GM12878 (cell line): ENCODE results near the gene PRKCD. TPM values are rescaled to one million over a fixed set of nuclear protein-coding genes. Genes with fewer than 3 reads are reported as not detected.

Source experiments
- CEBPZ ChIP-seq: fragments of 150-350 bp; IDR thresholded peaks from 2 replicates; pipeline ENCODE4 v1.6.1; 2016; ENCODE audit warnings: low read depth, low read length
- CHD2 ChIP-seq: IDR thresholded peaks from 2 replicates; pipeline ENCODE4 v1.6.1; 2011; ENCODE audit warnings: low read depth, low read length, improper control_type of control experiment, borderline replicate concordance
- DPF2 ChIP-seq: fragments of 450-650 bp; IDR thresholded peaks from 2 replicates; pipeline ENCODE4 v1.6.1; 2017; ENCODE audit warnings: mild to moderate bottlenecking
- E4F1 ChIP-seq: fragments of 450-650 bp; IDR thresholded peaks from 2 replicates; pipeline ENCODE4 v1.6.1; 2018; ENCODE audit warnings: borderline replicate concordance, mild to moderate bottlenecking; ENCODE audit not compliant: partially characterized antibody
- EGR1 ChIP-seq, 2 experiments: IDR thresholded peaks; 1 replicate in 1 of 2; 2 replicates in 1 of 2; pipeline ENCODE4 v1.6.1; 2011 to 2012; ENCODE audit warnings: low read depth in 2 of 2, low read length in 2 of 2, borderline replicate concordance in 1 of 2, mild to moderate bottlenecking in 1 of 2, moderate library complexity in 1 of 2
- FOS ChIP-seq: IDR thresholded peaks from 3 replicates; pipeline ENCODE4 v1.6.1; 2011; ENCODE audit warnings: borderline replicate concordance; ENCODE audit not compliant: insufficient read length; ENCODE audit errors: extremely low read depth
- HCFC1 ChIP-seq: fragments of 150-350 bp; IDR thresholded peaks from 2 replicates; pipeline ENCODE4 v1.6.1; 2014; ENCODE audit warnings: low read length
- HDGF ChIP-seq: fragments of 450-650 bp; IDR thresholded peaks from 2 replicates; pipeline ENCODE4 v1.6.1; 2016; ENCODE audit warnings: antibody characterized with exemption
- MTA3 ChIP-seq: IDR thresholded peaks from 2 replicates; pipeline ENCODE4 v1.6.1; 2012; ENCODE audit warnings: low read length, inconsistent platforms, borderline replicate concordance
- NR2F1 ChIP-seq: fragments of 450-650 bp; conservative IDR thresholded peaks from 2 replicates; pipeline ENCODE4 v1.6.1; 2017; ENCODE audit warnings: mild to moderate bottlenecking
- POLR2AphosphoS5 ChIP-seq: IDR thresholded peaks from 2 replicates; pipeline ENCODE4 v1.6.1; 2011; ENCODE audit warnings: mild to moderate bottlenecking, low read length, inconsistent platforms
- SMAD1 ChIP-seq: fragments of 450-650 bp; IDR thresholded peaks from 2 replicates; pipeline ENCODE4 v1.6.1; 2018; ENCODE audit warnings: mild to moderate bottlenecking, low read depth; ENCODE audit not compliant: partially characterized antibody
- SMAD5 ChIP-seq: IDR thresholded peaks from 2 replicates; pipeline ENCODE4 v1.6.1; 2016; ENCODE audit warnings: antibody characterized with exemption, low read depth
- SREBF2 ChIP-seq: IDR thresholded peaks from 2 replicates; pipeline ENCODE4 v1.6.1; 2012; ENCODE audit warnings: mild to moderate bottlenecking, low read length
- SUZ12 ChIP-seq: fragments of 200-600 bp; sonication (generic); IDR thresholded peaks from one replicate; pipeline ENCODE4 v1.6.1; 2018; ENCODE audit warnings: antibody characterized with exemption, mild to moderate bottlenecking; ENCODE audit not compliant: unreplicated experiment
- TAF1 ChIP-seq: IDR thresholded peaks from 2 replicates; pipeline ENCODE4 v1.6.1; 2011; ENCODE audit warnings: mild to moderate bottlenecking, low read depth, low read length, borderline replicate concordance
- TARDBP ChIP-seq: IDR thresholded peaks from 2 replicates; pipeline ENCODE4 v1.6.1; 2016; ENCODE audit warnings: borderline replicate concordance
- polyA plus RNA-seq, 11 experiments: library from polyadenylated mRNA; depleted of rRNA in 4 of 11; unstranded in 6 of 11; stranded (reverse) in 5 of 11; fragments of >200 nt; fragmentation: Nextera tagmentation in 4 of 11; fragmentation: Illumina TruSeq in 1 of 11; extraction: Ambion mirVana in 4 of 11; extraction: Trizol in 1 of 11; gene quantifications; 1 replicate in 1 of 11; 2 replicates in 10 of 11; pipeline versions ENCODE4 v1.2.1 to v1.2.3, GENCODE V29; 2011 to 2016; ENCODE audit warnings: inconsistent platforms in 2 of 11, missing spikeins in 2 of 11, low read depth in 1 of 11
- total RNA-seq, 4 experiments: library from RNA; depleted of rRNA in 3 of 4; stranded (reverse); fragments of >200 nt in 3 of 4; fragmentation: Illumina TruSeq in 1 of 4; extraction: Trizol in 1 of 4; gene quantifications; 2 replicates each; pipeline versions ENCODE4 v1.2.1 to v1.2.3, GENCODE V29; 2013 to 2021
- TF ChIP-seq, protein P1 (sequence below): fragments of 450-650 bp; IDR thresholded peaks from 2 replicates; pipeline ENCODE4 v1.6.1; 2017; ENCODE audit warnings: mild to moderate bottlenecking, low read depth, inconsistent platforms; ENCODE audit not compliant: poor library complexity, severe bottlenecking
- TF ChIP-seq, protein P2 (sequence below): fragments of 450-650 bp; IDR thresholded peaks from 2 replicates; pipeline ENCODE4 v1.6.1; 2017; ENCODE audit warnings: mild to moderate bottlenecking, moderate library complexity

Gene PRKCD
- total and polyA plus RNA-seq, 10 of the 15 experiments (the other 5 are each of a cell fraction or from before 2014, with no cell fraction given) = 10.0 to 114 (median 42.4) TPM

DNA sequence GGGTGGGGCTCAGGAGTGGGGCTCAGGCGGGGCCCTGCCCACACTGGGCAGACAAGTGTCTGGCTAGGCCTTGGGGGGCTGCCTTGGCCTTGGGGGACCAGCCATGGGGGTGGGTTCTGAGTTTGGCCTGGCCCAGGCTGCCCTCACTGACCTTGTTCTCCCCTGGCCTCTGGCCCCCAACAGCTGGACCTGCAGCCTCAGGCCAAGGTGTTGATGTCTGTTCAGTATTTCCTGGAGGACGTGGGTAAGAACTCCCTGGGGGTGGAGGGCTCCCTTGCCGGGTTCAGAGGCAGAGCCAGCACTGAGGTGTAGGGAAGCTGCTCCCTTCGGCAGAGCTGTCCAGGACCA lies 20.0 kb downstream of the PRKCD start (continued):
- TF ChIP-seq SUZ12 (no peak), EGR1 (IDR thresholded peaks at IDR 0.05; ENCODE audit: borderline replicate concordance in 1 of 2, low read depth in 2 of 2, low read length in 2 of 2) (no peak), HCFC1 (no peak), E4F1 (no peak), CHD2 (no peak), FOS (no peak), MTA3 (no peak), NR2F1 (peak; percentile 72; the same call in 1 of the 2 replicates), POLR2AphosphoS5 (no peak), SMAD5 (no peak), TAF1 (no peak), TARDBP (0 out of 2 replicates have a peak, but pooled peaks have one; percentile 8), CEBPZ (no peak), HDGF (no peak), SREBF2 (no peak), SMAD1 (no peak), DPF2 (peak; percentile 68)
- TF ChIP-seq, protein P1, sequence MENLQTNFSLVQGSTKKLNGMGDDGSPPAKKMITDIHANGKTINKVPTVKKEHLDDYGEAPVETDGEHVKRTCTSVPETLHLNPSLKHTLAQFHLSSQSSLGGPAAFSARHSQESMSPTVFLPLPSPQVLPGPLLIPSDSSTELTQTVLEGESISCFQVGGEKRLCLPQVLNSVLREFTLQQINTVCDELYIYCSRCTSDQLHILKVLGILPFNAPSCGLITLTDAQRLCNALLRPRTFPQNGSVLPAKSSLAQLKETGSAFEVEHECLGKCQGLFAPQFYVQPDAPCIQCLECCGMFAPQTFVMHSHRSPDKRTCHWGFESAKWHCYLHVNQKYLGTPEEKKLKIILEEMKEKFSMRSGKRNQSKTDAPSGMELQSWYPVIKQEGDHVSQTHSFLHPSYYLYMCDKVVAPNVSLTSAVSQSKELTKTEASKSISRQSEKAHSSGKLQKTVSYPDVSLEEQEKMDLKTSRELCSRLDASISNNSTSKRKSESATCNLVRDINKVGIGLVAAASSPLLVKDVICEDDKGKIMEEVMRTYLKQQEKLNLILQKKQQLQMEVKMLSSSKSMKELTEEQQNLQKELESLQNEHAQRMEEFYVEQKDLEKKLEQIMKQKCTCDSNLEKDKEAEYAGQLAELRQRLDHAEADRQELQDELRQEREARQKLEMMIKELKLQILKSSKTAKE = peak; percentile 0
- TF ChIP-seq, protein P2, sequence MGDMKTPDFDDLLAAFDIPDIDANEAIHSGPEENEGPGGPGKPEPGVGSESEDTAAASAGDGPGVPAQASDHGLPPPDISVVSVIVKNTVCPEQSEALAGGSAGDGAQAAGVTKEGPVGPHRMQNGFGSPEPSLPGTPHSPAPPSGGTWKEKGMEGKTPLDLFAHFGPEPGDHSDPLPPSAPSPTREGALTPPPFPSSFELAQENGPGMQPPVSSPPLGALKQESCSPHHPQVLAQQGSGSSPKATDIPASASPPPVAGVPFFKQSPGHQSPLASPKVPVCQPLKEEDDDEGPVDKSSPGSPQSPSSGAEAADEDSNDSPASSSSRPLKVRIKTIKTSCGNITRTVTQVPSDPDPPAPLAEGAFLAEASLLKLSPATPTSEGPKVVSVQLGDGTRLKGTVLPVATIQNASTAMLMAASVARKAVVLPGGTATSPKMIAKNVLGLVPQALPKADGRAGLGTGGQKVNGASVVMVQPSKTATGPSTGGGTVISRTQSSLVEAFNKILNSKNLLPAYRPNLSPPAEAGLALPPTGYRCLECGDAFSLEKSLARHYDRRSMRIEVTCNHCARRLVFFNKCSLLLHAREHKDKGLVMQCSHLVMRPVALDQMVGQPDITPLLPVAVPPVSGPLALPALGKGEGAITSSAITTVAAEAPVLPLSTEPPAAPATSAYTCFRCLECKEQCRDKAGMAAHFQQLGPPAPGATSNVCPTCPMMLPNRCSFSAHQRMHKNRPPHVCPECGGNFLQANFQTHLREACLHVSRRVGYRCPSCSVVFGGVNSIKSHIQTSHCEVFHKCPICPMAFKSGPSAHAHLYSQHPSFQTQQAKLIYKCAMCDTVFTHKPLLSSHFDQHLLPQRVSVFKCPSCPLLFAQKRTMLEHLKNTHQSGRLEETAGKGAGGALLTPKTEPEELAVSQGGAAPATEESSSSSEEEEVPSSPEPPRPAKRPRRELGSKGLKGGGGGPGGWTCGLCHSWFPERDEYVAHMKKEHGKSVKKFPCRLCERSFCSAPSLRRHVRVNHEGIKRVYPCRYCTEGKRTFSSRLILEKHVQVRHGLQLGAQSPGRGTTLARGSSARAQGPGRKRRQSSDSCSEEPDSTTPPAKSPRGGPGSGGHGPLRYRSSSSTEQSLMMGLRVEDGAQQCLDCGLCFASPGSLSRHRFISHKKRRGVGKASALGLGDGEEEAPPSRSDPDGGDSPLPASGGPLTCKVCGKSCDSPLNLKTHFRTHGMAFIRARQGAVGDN = no peak
